GM12878 (cell line): ENCODE data around the gene BTBD9. TPM values are rescaled to one million over a fixed set of nuclear protein-coding genes. Genes with fewer than 3 reads are reported as not detected.

Source experiments
- ATAC-seq: fragments of 200-7000 bp; cut with Tn5 transposase; 3 replicates; pipeline ENCODE4 v1.9.1; 2020; ENCODE audit warnings: mild to moderate bottlenecking, moderate library complexity
- BruUV-seq: library from RNA; stranded (reverse); fragments of 400-500 nt; replicated peaks from 2 replicates; lab custom pipeline; 2021; lab: Mats Ljungman, UMichigan
- CTCF ChIA-PET: fragments of 300-600 bp; sonication (Branson Sonifier 250); formaldehyde crosslinking; extraction: SDS; loops from one replicate; lab custom pipeline; 2021; ENCODE audit warnings: inconsistent platforms; lab: Yijun Ruan, JAX
- POLR2A ChIA-PET: fragments of 350-600 bp; formaldehyde crosslinking; extraction: SDS; loops from one replicate; lab custom pipeline; 2021; ENCODE audit warnings: inconsistent platforms; lab: Charles Lee
- RAD21 ChIA-PET: fragments of 300-600 bp; sonication (Branson Sonifier 250); formaldehyde crosslinking; loops from one replicate; lab custom pipeline; 2023; ENCODE audit warnings: antibody characterized with exemption; ENCODE audit not compliant: unreplicated experiment; lab: Charles Lee
- SMC1A ChIA-PET: fragments of 300-600 bp; sonication (Branson Sonifier 250); formaldehyde crosslinking; loops from one replicate; lab custom pipeline; 2023; ENCODE audit not compliant: unreplicated experiment, uncharacterized antibody; lab: Charles Lee
- DNase-seq: peaks from one replicate; pipeline ENCODE4 v3.0.0-alpha.2; 2011; ENCODE audit warnings: low read depth, low spot score
- FAIRE-seq: peaks from 3 replicates; lab custom pipeline; 2011; peaks lifted over from hg19 to GRCh38; lab: Jason Lieb, UNC
- H2AFZ ChIP-seq: 2 replicates; pipeline ENCODE4 v1.6.0; 2011; ENCODE audit warnings: low read depth, low read length, control low read depth; ENCODE audit not compliant: control insufficient read depth
- H3K27ac ChIP-seq: 2 replicates; pipeline ENCODE4 v1.5.1; 2011; ENCODE audit warnings: control low read depth; ENCODE audit not compliant: control insufficient read depth, insufficient read depth
- H3K27me3 ChIP-seq, 2 experiments: replicated peaks in 1 of 2; 2 replicates each; pipeline versions ENCODE4 v1.6.0 to v1.6.1; 2011; ENCODE audit warnings: low read length in 1 of 2; ENCODE audit not compliant: control insufficient read depth in 2 of 2, insufficient read depth in 2 of 2
- H3K36me3 ChIP-seq, 2 experiments: 2 replicates each; pipeline ENCODE4 v1.5.1; 2011; ENCODE audit warnings: low read length in 1 of 2; ENCODE audit not compliant: control insufficient read depth in 2 of 2, insufficient read depth in 2 of 2
- H3K4me1 ChIP-seq: 2 replicates; pipeline ENCODE4 v1.6.1; 2011; ENCODE audit warnings: mild to moderate bottlenecking, low read length, moderate library complexity, mixed read lengths; ENCODE audit not compliant: control insufficient read depth, insufficient read depth
- H3K4me2 ChIP-seq: 2 replicates; pipeline ENCODE4 v1.6.0; 2011; ENCODE audit warnings: control low read depth; ENCODE audit not compliant: control insufficient read depth, insufficient read depth
- H3K4me3 ChIP-seq: fragments of 200-600 bp; sonication (generic); 2 replicates; pipeline ENCODE4 v1.5.1; 2016
- H3K79me2 ChIP-seq: 2 replicates; pipeline ENCODE4 v1.6.0; 2011; ENCODE audit warnings: low read length; ENCODE audit not compliant: control insufficient read depth, insufficient read depth
- H3K9ac ChIP-seq: 2 replicates; pipeline ENCODE4 v1.8.0; 2011; ENCODE audit warnings: low read length, control low read depth, mixed read lengths; ENCODE audit not compliant: control insufficient read depth, insufficient read depth
- H3K9me3 ChIP-seq: replicated peaks from 3 replicates; pipeline ENCODE4 v1.5.1; 2011; ENCODE audit warnings: mild to moderate bottlenecking, low read length; ENCODE audit not compliant: control insufficient read depth, insufficient read depth
- H4K20me1 ChIP-seq: 2 replicates; pipeline ENCODE4 v1.6.0; 2011; ENCODE audit not compliant: control insufficient read depth, insufficient read depth
- FOXM1 ChIP-seq: IDR thresholded peaks from 2 replicates; pipeline ENCODE4 v1.6.1; 2012; ENCODE audit warnings: low read depth, mild to moderate bottlenecking, inconsistent platforms, low read length, moderate library complexity
- MEF2A ChIP-seq: IDR thresholded peaks from 2 replicates; pipeline ENCODE4 v1.6.1; 2011; ENCODE audit warnings: low read depth, mild to moderate bottlenecking, low read length, moderate library complexity; ENCODE audit not compliant: insufficient read depth
- NFIC ChIP-seq: IDR thresholded peaks from 2 replicates; pipeline ENCODE4 v1.6.1; 2012; ENCODE audit warnings: low read depth, mild to moderate bottlenecking, inconsistent platforms, low read length, moderate library complexity
- PBX3 ChIP-seq: IDR thresholded peaks from 2 replicates; pipeline ENCODE4 v1.6.1; 2011; ENCODE audit warnings: mild to moderate bottlenecking, low read depth, low read length, moderate library complexity; ENCODE audit not compliant: insufficient replicate concordance
- RAD21 ChIP-seq: IDR thresholded peaks from 2 replicates; pipeline ENCODE4 v1.6.1; 2011; ENCODE audit warnings: mild to moderate bottlenecking, low read depth, low read length, moderate library complexity; ENCODE audit not compliant: insufficient read depth
- RELA ChIP-seq: fragments of 450-650 bp; IDR thresholded peaks from 2 replicates; pipeline ENCODE4 v1.8.0; 2014; ENCODE audit warnings: borderline replicate concordance; ENCODE audit not compliant: partially characterized antibody
- SMC3 ChIP-seq: IDR thresholded peaks from 2 replicates; pipeline ENCODE4 v1.6.1; 2011; ENCODE audit warnings: low read length, improper control_type of control experiment, borderline replicate concordance
- TCF3 ChIP-seq: IDR thresholded peaks from 2 replicates; pipeline ENCODE4 v1.6.1; 2012; ENCODE audit warnings: low read depth, mild to moderate bottlenecking, low read length, borderline replicate concordance; ENCODE audit not compliant: insufficient read depth
- YY1 ChIP-seq: IDR thresholded peaks from 2 replicates; pipeline ENCODE4 v1.6.1; 2011; ENCODE audit warnings: low read depth, mild to moderate bottlenecking, low read length
- ZNF592 ChIP-seq: fragments of 450-650 bp; IDR thresholded peaks from 2 replicates; pipeline ENCODE4 v1.6.1; 2017; ENCODE audit warnings: mild to moderate bottlenecking, moderate library complexity
- ZNF622 ChIP-seq: fragments of 450-650 bp; IDR thresholded peaks from 2 replicates; pipeline ENCODE4 v1.6.1; 2017; ENCODE audit warnings: mild to moderate bottlenecking, inconsistent platforms
- ZZZ3 ChIP-seq: IDR thresholded peaks from 2 replicates; pipeline ENCODE4 v1.6.1; 2011; ENCODE audit warnings: low read depth; ENCODE audit not compliant: control insufficient read depth, insufficient read length
- WGBS: methylation state at CpG from one replicate; pipeline ENCODE4 v1.1.6; 2016; ENCODE audit warnings: low lambda C conversion rate; ENCODE audit not compliant: insufficient replicate concordance, insufficient coverage; ENCODE audit errors: missing lambda C conversion rate; 5-methylcytosine and 5-hydroxymethylcytosine counted together
- in situ Hi-C: fragments of 300-500 bp; cut with MboI; formaldehyde crosslinking; loops from 9 replicates; pipeline ENCODE4 v1.14.3; 2018; ENCODE audit warnings: mixed read lengths
- intact Hi-C: fragments of 100-400 bp; cut with micrococcal nuclease; formaldehyde crosslinking; loops from one replicate; pipeline ENCODE4 v1.14.2; 2022; ENCODE audit not compliant: unreplicated experiment
- polyA plus RNA-seq, 11 experiments: library from polyadenylated mRNA; depleted of rRNA in 4 of 11; unstranded in 6 of 11; stranded (reverse) in 5 of 11; fragments of >200 nt; fragmentation: Nextera tagmentation in 4 of 11; fragmentation: Illumina TruSeq in 1 of 11; extraction: Ambion mirVana in 4 of 11; extraction: Trizol in 1 of 11; gene quantifications; 1 replicate in 1 of 11; 2 replicates in 10 of 11; pipeline versions ENCODE4 v1.2.1 to v1.2.3, GENCODE V29; 2011 to 2016; ENCODE audit warnings: inconsistent platforms in 2 of 11, missing spikeins in 2 of 11, low read depth in 1 of 11
- total RNA-seq, 4 experiments: library from RNA; depleted of rRNA in 3 of 4; stranded (reverse); fragments of >200 nt in 3 of 4; fragmentation: Illumina TruSeq in 1 of 4; extraction: Trizol in 1 of 4; gene quantifications; 2 replicates each; pipeline versions ENCODE4 v1.2.1 to v1.2.3, GENCODE V29; 2013 to 2021
- TF ChIP-seq, protein P1 (sequence below), 3 experiments: IDR thresholded peaks in 2 of 3; conservative IDR thresholded peaks in 1 of 3; 2 replicates each; pipeline ENCODE4 v1.5.1; 2011; ENCODE audit warnings: low read depth in 3 of 3, low read length in 3 of 3, mild to moderate bottlenecking in 3 of 3, control low read depth in 2 of 3, moderate library complexity in 2 of 3, inconsistent platforms in 1 of 3, mixed read lengths in 1 of 3; ENCODE audit not compliant: control insufficient read depth in 2 of 3, insufficient read depth in 1 of 3; ENCODE audit errors: extremely low read depth in 1 of 3
- TF ChIP-seq, protein P2 (sequence below): IDR thresholded peaks from 2 replicates; pipeline ENCODE4 v1.6.1; 2012; ENCODE audit warnings: low read depth, low read length, improper control_type of control experiment

Gene BTBD9
- total and polyA plus RNA-seq, 10 of the 15 experiments (the other 5 are each of a cell fraction or from before 2014, with no cell fraction given), result 0.22 to 8.6 (median 4.6) TPM

DNA sequence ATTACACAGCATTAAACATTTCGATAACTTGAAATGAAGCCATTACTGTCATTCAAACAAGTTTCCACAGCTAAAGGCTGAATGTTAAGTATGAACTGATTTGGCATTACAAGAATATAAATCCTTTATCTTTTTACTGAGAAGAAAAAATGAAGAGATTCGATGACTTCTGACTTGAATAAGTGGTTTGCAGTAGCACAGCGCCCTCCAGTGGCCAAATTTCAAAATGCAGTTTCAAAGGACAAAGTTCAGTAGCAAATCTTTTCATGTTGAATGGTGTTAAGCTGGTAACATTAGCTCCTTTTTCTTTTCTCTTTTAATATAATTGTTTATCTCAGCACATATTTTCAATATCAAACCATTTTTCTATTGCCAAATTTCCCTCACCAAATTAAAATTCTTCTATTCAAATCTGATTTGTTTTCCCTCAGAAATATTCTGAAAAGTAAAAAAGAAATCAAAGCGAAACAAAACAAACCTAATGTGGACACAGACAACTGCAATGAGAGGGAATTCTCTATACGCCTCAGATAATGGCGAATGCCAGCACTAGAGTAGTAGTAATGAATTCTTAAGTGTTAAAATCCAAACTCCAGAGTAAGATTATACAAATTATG is 145.7 kb downstream of the BTBD9 start:
- Histone ChIP-seq H3K36me3 (no peaks in the 10 kb centered on the region), H3K9me3 (no peaks in the 10 kb centered on the region), H2AFZ (no peak overlapping the region), H3K4me3 (no peak overlapping the region), H3K79me2 (no peaks in the 10 kb centered on the region), H3K4me2 (no peak overlapping the region), H4K20me1 (no peaks in the 10 kb centered on the region), H3K27ac (no peak overlapping the region), H3K27me3 (no peaks in the 10 kb centered on the region), H3K9ac (no peak overlapping the region), H3K4me1 (0 out of 2 replicates have a peak, but pooled peaks cover 9% of the 10 kb centered on the region)
- WGBS, result 33% methylated on average over 6 of the region's 6 CpGs
- FAIRE-seq, result peak; percentile 38
- ATAC-seq, result peak; percentile 69
- RAD21 ChIA-PET, result interaction anchor here (0.7 to 2.3 kb wide), 32 partner anchors 9 to 932 kb away, joined by 3 to 31 read pairs (median 4); no protein-coding TSS in a partner anchor
- CTCF ChIA-PET, result interaction anchor here (0.6 to 5.4 kb wide), 70 partner anchors 9 to 1126 kb away, joined by 3 to 67 read pairs (median 4); partner anchors contain the start of genes CMTR1 and MDGA1
- intact Hi-C loops, result loop anchor here (2.0 to 10.0 kb wide), 6 partner anchors 177 to 787 kb away; no protein-coding TSS in a partner anchor
- no TSS peak for BruUV-seq
- POLR2A ChIA-PET, result no interaction called here
- peak; percentile 52 for DNase-seq
- SMC1A ChIA-PET, result interaction anchor here (0.6 to 4.5 kb wide), 45 partner anchors 9 to 955 kb away, joined by 3 to 36 read pairs (median 4); no protein-coding TSS in a partner anchor
- in situ Hi-C loops, result loop anchor here (10.0 kb wide), 1 partner anchor 709 kb away; no protein-coding TSS in a partner anchor
- TF ChIP-seq, protein P1, sequence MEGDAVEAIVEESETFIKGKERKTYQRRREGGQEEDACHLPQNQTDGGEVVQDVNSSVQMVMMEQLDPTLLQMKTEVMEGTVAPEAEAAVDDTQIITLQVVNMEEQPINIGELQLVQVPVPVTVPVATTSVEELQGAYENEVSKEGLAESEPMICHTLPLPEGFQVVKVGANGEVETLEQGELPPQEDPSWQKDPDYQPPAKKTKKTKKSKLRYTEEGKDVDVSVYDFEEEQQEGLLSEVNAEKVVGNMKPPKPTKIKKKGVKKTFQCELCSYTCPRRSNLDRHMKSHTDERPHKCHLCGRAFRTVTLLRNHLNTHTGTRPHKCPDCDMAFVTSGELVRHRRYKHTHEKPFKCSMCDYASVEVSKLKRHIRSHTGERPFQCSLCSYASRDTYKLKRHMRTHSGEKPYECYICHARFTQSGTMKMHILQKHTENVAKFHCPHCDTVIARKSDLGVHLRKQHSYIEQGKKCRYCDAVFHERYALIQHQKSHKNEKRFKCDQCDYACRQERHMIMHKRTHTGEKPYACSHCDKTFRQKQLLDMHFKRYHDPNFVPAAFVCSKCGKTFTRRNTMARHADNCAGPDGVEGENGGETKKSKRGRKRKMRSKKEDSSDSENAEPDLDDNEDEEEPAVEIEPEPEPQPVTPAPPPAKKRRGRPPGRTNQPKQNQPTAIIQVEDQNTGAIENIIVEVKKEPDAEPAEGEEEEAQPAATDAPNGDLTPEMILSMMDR (IDR thresholded peaks at IDR 0.05 in 2 of 3, conservative IDR thresholded peaks at IDR 0.05 in 1 of 3; ENCODE audit: control insufficient read depth in 2 of 3, extremely low read depth in 1 of 3, insufficient read depth in 1 of 3, low read depth in 3 of 3, low read length in 3 of 3), result peak; percentile 70 to 90 (median 74)
- TF ChIP-seq ZNF622 (no peak), ZZZ3 (no peak), RELA (no peak), YY1 (0 out of 2 replicates have a peak, but pooled peaks have one; percentile 41), TCF3 (no peak), NFIC (no peak), FOXM1 (peak; percentile 69; the same call in 1 of the 2 replicates), SMC3 (peak; percentile 95), MEF2A (0 out of 2 replicates have a peak, but pooled peaks have one; percentile 51), ZNF592 (0 out of 2 replicates have a peak, but pooled peaks have one; percentile 42), PBX3 (no peak), RAD21 (peak; percentile 98)
- TF ChIP-seq, protein P2, sequence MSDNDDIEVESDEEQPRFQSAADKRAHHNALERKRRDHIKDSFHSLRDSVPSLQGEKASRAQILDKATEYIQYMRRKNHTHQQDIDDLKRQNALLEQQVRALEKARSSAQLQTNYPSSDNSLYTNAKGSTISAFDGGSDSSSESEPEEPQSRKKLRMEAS, result no peak
